Prostate gland (tissue), 2 donors: ENCODE data around the gene S100A1.

Source experiments
- CTCF ChIP-seq, 4 experiments: fragments of 200-600 bp in 2 of 4; fragments of 450-650 bp in 2 of 4; sonication (generic) in 2 of 4; IDR thresholded peaks; 1 replicate in 3 of 4; 2 replicates in 1 of 4; pipeline ENCODE4 v1.5.1; 2016 to 2019; ENCODE audit warnings: antibody characterized with exemption in 4 of 4, mild to moderate bottlenecking in 2 of 4, moderate library complexity in 2 of 4
- POLR2A ChIP-seq: fragments of 450-650 bp; IDR thresholded peaks from one replicate; pipeline ENCODE4 v1.6.1; 2016; ENCODE audit warnings: antibody characterized with exemption, mild to moderate bottlenecking
- POLR2AphosphoS5 ChIP-seq: sonication (generic); formaldehyde crosslinking; IDR thresholded peaks from one replicate; pipeline ENCODE4 v1.6.1; 2017; ENCODE audit warnings: antibody characterized with exemption

GRCh38 chr1:153630384-153630783, 2.1 kb downstream of the S100A1 start:
- no peak for TF ChIP-seq POLR2AphosphoS5
- no peak for TF ChIP-seq CTCF (IDR thresholded peaks at IDR 0.05)
- no peak for TF ChIP-seq POLR2A
